ENCODE data around the gene PARD3B. TPM values are rescaled to one million over a fixed set of nuclear protein-coding genes. Genes with fewer than 3 reads are reported as not detected.

The PARD3B gene
- polyA plus RNA-seq, 3 donors, result 2.0 to 13.6 (median 5.0) TPM

GRCh38 chr2:205643391-205643885 is 1098.2 kb downstream of the PARD3B start:
- WGBS, 3 donors, result 66 to 72% (median 70%) methylated on average over 10 of the region's 10 CpGs
- no peak overlapping the region for H3K27ac ChIP-seq (ENCODE audit: low read depth, low read length)

GRCh38 chr2:205644018-205644417 is 1098.7 kb downstream of the PARD3B start:
- H3K27ac ChIP-seq (ENCODE audit: low read depth, low read length), result no peak overlapping the region
- WGBS, 3 donors, result 93 to 98% (median 94%) methylated on average over 5 of the region's 5 CpGs

GRCh38 chr2:205646680-205647079 is 1101.4 kb downstream of the PARD3B start:
- no peak overlapping the region for H3K27ac ChIP-seq (ENCODE audit: low read depth, low read length)
- 63 to 78% (median 74%) methylated on average over 8 of the region's 8 CpGs for WGBS, 3 donors

GRCh38 chr2:205650450-205650849 is 1105.2 kb downstream of the PARD3B start:
- H3K27ac ChIP-seq (ENCODE audit: low read depth, low read length), result no peak overlapping the region
- WGBS, 3 donors, result 72 to 80% (median 74%) methylated on average over 4 of the region's 4 CpGs

- no peak overlapping the region for H3K27ac ChIP-seq (ENCODE audit: low read depth, low read length)
- 94 to 98% (median 95%) methylated on average over 7 of the region's 7 CpGs for WGBS, 3 donors
Observed at GRCh38 chr2:205650931-205651330, 1105.7 kb downstream of the PARD3B start.

GRCh38 chr2:205651719-205652118 is 1106.4 kb downstream of the PARD3B start:
- H3K27ac ChIP-seq (ENCODE audit: low read depth, low read length), result no peak overlapping the region
- 0% methylated on average over 1 of the region's 1 CpG for WGBS, 3 donors

GRCh38 chr2:205654878-205655605 is 1109.8 kb downstream of the PARD3B start:
- WGBS, 3 donors, result 79 to 86% (median 83%) methylated on average over 10 of the region's 10 CpGs
- no peak overlapping the region for H3K27ac ChIP-seq (ENCODE audit: low read depth, low read length)

GRCh38 chr2:205655779-205656456 is 1110.6 kb downstream of the PARD3B start:
- WGBS, 3 donors, result 64 to 90% (median 69%) methylated on average over 6 of the region's 6 CpGs
- no peak overlapping the region for H3K27ac ChIP-seq (ENCODE audit: low read depth, low read length)

GRCh38 chr2:205656461-205656860 is 1111.2 kb downstream of the PARD3B start:
- 53 to 93% (median 90%) methylated on average over 7 of the region's 7 CpGs for WGBS, 3 donors
- H3K27ac ChIP-seq (ENCODE audit: low read depth, low read length), result no peak overlapping the region

GRCh38 chr2:205656941-205657340 is 1111.7 kb downstream of the PARD3B start:
- WGBS, 3 donors, result 35 to 83% (median 81%) methylated on average over 4 of the region's 4 CpGs
- no peak overlapping the region for H3K27ac ChIP-seq (ENCODE audit: low read depth, low read length)

- H3K27ac ChIP-seq (ENCODE audit: low read depth, low read length), result no peak overlapping the region
- WGBS, 3 donors, result 49 to 65% (median 52%) methylated on average over 3 of the region's 3 CpGs
Observed at GRCh38 chr2:205657579-205657978, 1112.3 kb downstream of the PARD3B start.

- no peak overlapping the region for H3K27ac ChIP-seq (ENCODE audit: low read depth, low read length)
- 70 to 72% (median 71%) methylated on average over 2 of the region's 2 CpGs for WGBS, 3 donors
Observed at GRCh38 chr2:205658068-205658467, 1112.8 kb downstream of the PARD3B start.

- 89 to 97% (median 94%) methylated on average over 2 of the region's 2 CpGs for WGBS, 3 donors
Observed at GRCh38 chr2:205658572-205658971, 1113.3 kb downstream of the PARD3B start.

GRCh38 chr2:205659922-205660321 is 1114.6 kb downstream of the PARD3B start:
- 75 to 78% (median 77%) methylated on average over 8 of the region's 8 CpGs for WGBS, 3 donors
- H3K27ac ChIP-seq (ENCODE audit: low read depth, low read length), result no peak overlapping the region

More at GRCh38 chr2:205658572-205658971, 1113.3 kb downstream of the PARD3B start:
- H3K27ac ChIP-seq (ENCODE audit: low read depth, low read length), result no peak overlapping the region

GRCh38 chr2:205660521-205661124 is 1115.3 kb downstream of the PARD3B start:
- WGBS, 3 donors, result 42 to 61% (median 44%) methylated on average over 8 of the region's 8 CpGs
- H3K27ac ChIP-seq (ENCODE audit: low read depth, low read length), result no peak overlapping the region

- no peak overlapping the region for H3K27ac ChIP-seq (ENCODE audit: low read depth, low read length)
- 87 to 89% (median 89%) methylated on average over 5 of the region's 5 CpGs for WGBS, 3 donors
Observed at GRCh38 chr2:205661281-205661680, 1116.0 kb downstream of the PARD3B start.

GRCh38 chr2:205662206-205662965 is 1117.1 kb downstream of the PARD3B start:
- WGBS, 3 donors, result 81 to 95% (median 89%) methylated on average over 3 of the region's 3 CpGs
- no peak overlapping the region for H3K27ac ChIP-seq (ENCODE audit: low read depth, low read length)

- WGBS, 3 donors, result 60 to 90% (median 87%) methylated on average over 2 of the region's 2 CpGs
- no peak overlapping the region for H3K27ac ChIP-seq (ENCODE audit: low read depth, low read length)
Observed at GRCh38 chr2:205665791-205666190, 1120.5 kb downstream of the PARD3B start.

All from adipose tissue (tissue), 3 donors.